ENCODE data around the gene LFNG.

LFNG gene

DNA sequence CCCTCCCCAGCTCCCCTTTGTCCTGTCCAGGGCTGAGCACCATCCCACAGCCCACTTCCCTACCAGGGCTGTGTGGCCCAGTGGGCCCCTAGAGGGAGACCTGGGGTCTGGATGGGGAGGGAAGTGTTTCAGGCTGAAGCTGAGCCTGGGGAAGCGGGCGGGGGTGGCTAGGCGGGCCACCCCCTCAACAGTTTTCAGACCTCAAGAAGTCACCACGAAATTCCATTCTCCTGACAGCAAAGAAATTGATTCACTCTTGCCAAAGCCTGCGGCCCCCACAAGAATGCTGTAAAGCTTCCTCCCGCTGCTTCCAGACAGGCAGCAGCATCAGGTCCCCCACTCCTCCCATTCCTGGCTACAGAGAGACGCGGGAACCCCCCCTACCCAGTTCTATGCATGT lies 2.5 kb upstream of the LFNG start:
- no peak for DNase-seq (ENCODE audit: low spot score)

DNA sequence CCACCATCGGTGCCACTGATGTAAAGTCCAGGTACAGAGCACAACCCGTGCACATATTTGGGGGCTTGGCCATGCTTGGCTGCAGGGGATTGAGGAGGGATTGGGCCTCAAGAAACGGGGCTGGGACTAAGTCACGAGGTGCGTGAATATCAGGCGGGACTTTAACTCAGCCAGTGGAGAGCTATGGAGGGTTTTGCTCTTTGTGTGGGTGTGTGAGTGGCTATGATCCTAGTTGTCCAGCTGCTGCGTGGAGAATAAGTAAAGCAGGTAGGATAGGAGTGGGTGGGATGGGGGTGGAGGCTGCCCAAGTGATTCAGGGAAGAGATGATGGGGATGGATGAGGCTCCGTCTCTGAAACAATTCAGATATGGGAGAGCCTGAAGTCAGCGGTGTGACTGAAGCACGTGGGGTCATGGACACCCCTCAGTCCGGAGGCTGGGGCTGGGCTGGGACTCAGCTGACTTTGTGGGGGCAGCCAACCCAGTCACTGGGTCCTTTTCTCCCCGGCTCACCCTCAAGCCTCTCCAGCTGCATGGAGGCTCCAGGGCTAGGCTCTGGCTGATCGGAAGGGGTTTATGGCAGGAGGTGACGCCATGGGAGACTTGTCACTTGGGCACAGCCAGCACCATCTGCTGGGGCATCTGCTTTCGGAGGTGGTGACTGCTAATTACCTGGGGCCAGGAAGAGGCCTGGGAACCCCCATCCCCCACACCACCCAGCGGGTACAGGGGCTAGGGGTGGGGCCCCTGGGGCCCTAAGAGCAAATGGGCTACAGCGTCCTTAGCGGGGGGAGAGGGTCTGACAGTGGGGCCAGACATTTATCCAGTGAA lies 1.7 kb upstream of the LFNG start:
- no peak for DNase-seq (ENCODE audit: low spot score)

DNA sequence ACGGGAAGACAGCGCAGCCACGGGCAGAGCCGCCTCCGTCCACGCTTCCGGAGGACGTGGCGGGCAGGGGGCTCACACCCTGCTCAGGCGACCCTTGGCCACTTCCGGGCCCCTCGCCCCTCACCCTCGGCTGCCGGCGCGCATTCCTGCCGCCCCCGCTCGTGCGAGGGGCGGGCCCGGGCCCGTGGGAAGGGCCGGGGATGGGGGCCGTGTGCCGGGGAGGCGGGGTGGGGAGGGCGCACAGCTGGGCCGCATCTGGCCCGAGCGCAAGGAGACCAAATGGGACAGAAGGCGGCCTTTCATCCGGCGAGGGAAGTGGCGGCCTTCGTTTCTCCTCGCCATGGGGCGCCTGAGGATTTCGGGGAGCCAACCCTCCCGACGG lies 846 bp upstream of the LFNG start:
- no peak for DNase-seq (ENCODE audit: low spot score)

DNA sequence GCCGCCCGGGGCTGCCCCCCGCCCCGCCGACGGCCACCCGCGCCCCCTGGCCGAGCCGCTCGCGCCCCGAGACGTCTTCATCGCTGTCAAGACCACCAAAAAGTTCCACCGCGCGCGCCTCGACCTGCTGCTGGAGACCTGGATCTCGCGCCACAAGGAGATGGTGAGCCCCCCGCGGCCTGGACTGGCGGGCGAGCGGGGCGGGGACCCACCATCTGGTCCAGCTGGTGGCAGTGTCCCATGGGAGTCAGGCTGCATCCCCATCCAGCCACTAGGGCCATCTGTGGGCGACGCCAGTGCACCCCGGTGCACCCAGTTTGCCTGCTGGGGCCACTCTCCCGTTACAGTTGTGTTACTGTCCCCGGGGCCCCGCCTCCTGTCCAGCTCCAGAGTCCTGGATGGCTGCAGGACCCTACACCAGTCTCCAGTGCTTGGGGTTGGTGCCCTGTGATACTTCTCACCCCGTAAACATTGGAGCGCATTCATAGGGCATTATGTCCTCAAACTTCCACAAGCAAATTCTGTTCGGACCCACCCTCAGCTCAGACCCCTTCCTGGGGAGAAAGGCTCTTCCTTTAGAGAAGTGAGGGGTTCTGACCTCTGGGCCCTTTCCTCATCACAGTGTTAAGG lies 672 bp downstream of the LFNG start:
- DNase-seq (ENCODE audit: low spot score): no peak

DNA sequence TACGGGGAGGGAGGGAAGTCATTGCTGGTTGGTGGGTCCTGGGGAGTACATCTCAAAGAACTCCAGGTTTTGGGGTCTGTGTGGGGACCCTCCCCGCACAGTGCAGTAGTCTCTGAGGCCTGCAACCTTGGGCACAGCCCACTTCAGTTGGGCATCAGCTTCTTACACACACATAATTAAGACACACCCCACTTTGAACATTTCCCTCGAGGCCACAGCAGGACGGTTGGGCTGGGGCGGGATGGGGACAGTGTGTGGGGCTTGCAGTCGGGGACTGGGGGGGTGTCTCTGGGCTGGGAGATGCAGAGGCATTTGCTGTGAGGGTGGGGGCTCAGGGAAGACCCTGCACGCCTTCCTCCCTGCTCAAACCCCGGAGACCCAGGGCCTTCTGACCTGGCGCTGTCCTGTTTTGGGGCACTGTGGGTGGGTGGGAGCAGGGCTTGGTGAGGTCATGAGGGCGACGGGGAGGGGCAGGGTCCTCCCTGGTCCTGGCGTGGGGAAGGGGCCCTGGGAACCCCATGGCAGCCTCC lies 1.3 kb downstream of the LFNG start:
- no peak for DNase-seq (ENCODE audit: low spot score)

DNA sequence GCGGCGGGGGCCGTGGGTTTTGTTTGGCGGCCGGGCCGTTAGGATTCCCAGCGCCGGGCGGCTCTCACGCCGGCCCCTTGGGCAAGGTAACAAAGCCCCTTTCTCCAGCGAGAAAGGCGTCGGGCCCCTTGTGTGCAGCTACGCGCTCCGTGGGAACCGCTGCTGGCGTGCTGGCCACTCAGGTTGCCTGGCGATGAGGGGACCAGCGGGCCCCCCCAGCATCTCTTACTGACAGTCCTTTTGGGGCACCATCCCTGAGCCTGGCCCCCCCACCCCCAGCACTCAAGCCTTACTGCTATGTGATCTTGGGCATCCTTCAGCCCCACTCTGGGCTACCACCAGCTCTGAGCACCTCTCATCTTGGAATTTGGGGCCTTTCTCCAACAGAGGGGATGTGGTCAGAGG lies 1.8 kb downstream of the LFNG start:
- no peak for DNase-seq (ENCODE audit: low spot score)

DNA sequence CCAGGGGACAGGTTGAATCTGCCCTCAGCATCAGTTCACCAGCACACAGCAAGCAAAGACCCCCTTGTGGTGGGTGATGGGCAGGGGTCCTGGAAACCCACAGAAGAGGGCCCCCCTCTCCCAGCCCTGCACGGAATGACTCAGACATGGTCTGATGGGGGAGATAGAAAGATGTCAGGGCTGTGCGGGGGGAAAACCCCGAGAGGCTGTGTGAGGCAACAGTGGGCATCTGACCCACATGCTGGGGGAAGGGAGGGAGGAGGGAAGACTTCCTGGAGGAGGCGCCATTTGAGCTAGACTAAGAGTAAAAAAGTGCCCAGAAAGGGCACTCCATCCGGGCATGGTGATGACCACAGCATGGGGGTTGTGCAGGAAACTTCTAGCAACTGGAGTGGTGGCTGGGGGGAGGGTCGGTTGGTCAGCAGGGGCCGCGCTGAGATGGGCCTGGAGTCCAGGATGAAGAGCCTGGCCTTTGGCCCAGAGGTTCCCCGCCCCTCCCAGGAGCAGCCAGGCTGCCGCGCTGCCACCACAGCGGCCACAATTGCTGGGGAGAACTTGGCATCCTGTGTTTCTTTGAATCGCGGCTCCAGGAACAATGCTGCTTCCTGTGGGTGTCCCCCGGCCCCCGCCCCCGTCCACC lies 2.5 kb downstream of the LFNG start:
- no peak for DNase-seq (ENCODE audit: low spot score)

DNA sequence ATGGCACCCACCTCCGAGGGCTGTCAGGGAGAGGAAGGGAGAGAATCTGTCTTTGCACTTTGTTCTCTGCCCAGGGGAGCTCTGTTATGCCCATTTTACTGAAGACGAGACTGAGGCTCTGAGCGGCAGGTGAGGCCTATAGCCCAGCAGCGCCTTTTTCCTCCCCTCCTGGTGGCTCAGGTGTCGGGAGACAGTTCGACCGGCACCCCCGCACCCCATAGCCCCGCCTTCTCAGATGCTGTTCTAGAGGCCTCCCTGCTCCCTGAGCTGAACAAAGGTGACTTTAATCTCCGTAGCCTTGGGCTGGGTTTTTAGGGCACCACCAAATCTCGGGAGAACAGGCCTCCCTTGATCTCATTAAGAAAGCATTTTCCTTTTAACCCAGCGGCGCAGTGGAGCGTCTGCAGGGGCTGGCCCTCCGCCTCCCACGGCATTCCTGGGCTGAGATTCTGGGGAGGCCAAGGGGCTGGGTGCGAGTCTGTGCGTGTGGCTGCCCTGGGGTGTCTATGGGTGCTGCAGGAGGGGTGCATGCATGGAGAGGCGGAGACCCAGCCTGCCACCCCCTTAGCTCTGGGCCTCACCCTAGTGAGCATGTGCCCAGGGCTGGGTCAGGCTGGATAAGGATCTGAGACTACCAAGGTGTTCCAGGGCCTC lies 3.3 kb downstream of the LFNG start:
- no peak for DNase-seq (ENCODE audit: low spot score)

DNA sequence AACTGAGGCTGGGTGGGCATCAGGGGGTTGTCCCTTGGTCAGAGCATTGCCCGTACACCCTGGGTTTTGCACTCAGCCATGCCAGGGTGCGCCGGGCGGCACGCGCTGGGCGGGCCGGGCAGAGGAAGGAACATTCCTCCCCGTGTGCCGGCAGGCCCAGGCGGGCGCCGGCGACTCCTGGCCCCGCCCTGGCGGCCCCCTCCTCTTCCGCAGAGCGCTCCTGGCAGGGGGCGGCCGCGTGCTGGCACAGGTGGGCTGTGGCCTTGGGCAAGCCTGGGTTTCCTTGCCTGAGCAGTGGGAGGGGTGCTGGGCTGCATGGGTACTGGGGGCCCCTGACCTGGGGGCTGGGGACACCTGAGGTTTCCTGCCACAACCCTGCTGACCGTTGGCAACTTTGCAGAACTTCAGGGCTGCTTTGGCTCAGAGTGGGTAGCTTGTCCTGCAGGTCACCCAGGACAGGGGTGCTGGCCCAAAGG lies 3.9 kb downstream of the LFNG start:
- DNase-seq (ENCODE audit: low spot score): no peak

DNA sequence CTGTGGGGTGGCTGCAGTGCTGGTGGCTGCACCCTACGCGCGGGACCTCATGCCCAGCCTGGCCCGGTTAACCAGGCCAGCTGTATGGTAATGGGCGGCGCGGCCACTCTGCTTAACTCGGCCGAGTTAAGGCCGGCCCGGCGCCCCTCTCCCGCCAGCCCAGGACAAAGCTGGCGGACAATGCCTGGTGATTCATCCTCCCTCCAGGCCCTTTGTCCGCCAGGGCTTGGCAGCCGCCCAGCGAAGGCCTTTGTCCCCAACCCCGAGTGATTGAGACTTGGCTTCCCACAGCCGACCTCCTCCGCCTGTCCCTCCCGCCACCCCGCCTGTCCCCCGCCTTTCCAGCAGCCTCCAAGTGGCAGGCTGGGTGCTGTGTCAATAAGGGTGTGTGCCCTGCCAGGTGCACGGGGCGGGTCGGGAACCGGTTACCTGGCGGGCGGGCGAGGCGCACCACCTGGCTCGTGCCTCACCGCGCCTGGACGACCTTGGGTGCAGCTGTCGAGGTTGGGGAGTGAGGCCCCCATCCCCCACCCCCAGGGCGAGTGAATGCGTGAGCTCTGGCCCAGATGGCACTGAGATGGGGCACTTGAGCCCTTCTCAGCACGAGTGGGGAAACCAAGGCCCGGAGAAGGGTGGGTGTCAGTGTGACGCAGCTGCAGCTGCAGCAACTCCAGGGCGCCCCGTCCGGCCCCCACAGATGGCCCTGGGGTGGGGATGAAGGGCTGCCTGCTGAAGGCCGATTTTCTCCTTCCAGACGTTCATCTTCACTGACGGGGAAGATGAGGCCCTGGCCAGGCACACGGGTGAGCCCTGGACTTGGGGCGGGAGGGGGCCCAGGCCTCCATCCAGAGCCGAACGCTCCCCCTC lies 4.6 kb downstream of the LFNG start:
- DNase-seq (ENCODE audit: low spot score): peak; percentile 96

DNA sequence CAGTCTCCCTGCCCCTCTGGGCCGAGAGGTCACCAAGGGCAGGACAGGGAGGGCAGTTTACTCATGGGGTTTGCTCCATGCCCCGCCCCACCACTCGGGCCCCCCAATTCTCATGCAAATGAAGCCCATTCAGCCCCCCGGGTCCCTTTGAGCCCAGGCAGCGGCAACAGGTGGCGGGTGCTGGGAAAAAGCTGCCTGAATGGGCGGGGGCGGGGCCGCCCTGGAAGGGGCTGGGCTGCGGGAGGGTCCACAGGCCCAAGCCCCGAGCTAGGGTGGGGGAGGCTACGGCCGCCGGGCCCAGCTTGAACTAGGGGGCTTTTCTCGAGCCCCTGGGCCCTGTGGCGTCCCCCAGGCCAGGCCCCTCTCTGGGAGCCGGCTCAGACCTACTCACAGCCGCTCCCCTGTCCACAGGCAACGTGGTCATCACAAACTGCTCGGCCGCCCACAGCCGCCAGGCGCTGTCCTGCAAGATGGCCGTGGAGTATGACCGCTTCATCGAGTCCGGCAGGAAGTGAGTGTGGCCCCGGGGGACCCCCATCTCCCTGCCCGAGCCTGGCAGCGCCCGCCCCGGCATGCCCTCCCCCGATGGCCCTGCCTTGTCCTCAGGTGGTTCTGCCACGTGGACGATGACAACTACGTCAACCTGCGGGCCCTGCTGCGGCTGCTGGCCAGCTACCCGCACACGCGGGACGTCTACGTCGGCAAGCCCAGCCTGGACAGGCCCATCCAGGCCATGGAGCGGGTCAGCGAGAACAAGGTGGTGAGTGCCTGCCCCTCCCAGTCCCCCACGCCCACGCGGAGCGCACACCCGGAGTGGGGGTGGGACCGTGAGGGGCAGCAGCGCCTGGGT lies 5.5 kb downstream of the LFNG start:
- DNase-seq (ENCODE audit: low spot score): no peak

DNA sequence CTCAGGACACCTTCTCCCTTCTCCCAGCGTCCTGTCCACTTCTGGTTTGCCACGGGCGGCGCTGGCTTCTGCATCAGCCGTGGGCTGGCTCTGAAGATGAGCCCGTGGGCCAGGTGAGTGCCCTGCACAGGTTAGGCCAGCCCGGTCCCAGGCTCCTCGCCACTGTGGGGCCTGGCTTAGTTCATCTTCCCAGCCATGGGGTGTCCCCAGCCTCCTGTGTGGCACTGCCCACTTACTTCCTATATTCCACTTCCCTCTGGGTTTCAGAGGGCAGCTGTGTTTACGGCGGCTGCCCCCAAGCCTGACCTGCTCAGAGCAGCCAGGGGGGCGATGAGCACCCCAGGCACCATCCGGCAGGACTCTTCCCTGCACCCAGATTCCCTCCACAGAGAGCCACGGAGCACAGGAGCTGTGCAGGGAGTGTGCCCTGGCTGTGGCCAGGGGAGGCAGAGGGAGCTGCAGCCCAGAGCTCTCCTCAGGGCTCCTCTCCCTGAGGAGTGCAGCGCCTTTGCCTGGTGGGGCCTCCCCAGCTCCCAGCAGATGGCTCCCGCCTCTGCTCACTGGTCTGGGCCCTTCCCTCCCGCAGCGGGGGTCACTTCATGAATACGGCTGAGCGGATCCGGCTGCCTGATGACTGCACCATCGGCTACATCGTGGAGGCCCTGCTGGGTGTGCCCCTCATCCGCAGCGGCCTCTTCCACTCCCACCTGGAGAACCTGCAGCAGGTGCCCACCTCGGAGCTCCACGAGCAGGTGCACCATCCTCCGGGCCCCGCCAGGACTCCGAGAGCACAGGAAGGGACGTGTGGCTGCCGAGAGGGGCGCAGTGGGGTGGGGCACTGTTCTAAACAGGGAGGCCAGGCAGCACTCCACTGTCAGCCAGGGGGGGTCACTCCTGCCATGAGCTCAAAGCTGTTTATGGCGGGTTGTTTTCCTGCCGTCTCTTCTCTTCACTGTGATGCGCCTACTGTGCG lies 6.4 kb downstream of the LFNG start:
- DNase-seq (ENCODE audit: low spot score): no peak

DNA sequence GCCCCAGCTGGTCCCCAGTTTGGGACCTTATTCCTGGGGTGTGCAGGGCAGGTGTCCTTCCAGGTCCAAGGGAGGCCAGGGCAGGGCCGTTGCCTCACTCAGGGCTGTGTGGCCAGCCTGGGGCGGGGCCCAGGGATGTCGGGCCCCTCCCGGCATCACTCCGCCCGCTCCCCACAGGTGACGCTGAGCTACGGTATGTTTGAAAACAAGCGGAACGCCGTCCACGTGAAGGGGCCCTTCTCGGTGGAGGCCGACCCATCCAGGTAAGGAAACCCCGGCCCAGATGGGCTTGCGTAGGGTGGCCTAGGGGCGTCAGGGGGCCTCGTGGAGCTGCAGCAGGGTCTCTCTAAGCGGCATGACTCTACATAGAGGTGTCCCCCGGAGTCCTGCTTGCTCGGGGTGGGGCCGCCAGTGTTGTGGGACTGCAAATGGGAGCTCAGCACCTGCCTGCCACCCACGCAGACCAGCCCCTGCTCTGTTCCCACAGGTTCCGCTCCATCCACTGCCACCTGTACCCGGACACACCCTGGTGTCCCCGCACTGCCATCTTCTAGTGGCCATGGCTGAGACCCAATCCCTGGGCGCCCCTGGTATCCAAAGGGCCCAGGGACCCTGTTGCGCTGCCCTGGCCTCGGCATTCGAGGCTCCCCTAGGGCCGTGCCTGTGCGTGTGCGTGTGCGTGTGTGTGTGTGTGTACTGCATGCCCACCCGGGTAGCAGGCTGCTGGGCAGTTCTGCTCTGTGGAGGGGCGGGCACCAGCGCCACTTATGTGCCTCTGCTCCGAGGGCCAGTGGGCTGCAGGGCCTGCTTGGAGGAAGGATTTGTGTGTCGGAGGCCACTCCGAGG lies 7.3 kb downstream of the LFNG start:
- DNase-seq (ENCODE audit: low spot score): no peak

DNA sequence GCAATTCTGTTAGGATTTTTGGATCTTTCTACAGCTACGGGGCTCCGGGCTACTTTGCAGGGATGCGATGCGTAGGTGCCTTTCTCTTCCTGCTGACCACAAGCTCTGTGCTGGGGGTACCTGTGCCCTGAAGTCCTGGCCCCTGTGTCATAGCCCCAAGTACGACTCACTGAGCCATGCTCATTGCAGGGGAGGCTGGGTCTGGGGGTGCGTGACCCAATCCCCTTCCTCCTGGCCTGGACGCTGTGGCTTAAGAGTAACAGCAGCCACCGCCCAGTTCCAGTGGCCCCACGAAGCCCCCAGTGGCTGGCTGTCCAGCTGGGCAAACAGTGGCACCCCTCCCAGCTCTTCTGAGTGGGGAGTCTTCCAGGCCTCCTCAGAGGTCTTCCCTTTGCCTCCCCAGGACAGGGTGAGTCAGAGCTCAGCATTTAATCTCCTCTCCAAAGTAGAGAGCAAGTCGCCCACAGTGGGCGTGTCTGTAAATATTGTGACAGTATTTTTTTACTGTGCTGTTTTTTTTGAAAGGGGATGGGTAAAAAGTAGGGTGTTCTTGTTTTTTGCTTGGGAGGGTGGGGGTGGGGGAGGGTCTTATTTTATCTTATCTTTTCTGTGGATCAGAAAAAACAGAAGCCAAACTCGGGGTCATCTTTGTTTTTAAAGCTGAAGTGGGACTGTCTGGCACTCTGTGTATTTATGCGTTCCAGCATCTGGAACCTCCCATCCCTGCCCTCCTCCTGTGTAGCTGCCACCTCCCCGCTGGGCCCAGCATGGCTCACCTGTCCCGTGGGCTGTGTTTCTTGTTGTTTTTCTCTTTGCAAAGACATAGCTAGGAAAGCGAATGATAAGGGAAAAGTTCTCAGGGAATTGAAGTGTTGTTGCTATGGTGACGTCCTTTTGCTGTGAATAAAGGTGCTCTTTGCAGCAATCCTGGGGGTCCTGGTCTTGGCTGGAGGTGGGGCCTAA lies 8.2 kb downstream of the LFNG start:
- no peak for DNase-seq (ENCODE audit: low spot score)

DNA sequence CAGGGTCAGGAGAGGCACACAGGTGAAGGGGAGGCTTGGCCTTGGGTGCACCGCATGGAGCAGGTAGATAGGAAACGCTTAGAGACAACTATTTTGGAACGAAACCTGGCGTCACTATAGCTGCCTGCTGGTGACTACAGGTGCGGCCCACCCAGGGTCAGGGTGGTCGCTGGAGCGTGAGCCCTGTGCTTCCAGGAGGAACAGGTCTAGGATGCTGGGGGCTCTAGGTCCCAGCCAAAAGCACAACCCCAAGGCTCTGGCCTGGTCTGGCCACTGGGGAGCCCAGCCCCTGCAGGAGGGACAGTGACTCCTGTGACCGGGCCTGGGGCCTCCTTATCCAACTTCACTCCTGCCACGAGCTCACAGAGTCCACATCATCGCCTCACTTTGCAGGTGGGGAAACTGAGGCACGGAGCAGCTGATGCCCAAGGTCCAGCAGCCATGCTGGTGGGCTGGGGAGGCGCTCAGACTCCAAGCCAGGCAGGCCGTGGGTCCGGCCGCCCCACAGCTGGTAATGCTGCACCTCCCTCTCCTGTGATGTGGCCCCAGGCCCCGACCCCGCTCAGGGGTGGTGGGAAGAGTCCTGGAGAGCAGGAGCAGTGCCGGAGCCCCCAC lies 9.0 kb downstream of the LFNG start:
- DNase-seq (ENCODE audit: low spot score): no peak

DNA sequence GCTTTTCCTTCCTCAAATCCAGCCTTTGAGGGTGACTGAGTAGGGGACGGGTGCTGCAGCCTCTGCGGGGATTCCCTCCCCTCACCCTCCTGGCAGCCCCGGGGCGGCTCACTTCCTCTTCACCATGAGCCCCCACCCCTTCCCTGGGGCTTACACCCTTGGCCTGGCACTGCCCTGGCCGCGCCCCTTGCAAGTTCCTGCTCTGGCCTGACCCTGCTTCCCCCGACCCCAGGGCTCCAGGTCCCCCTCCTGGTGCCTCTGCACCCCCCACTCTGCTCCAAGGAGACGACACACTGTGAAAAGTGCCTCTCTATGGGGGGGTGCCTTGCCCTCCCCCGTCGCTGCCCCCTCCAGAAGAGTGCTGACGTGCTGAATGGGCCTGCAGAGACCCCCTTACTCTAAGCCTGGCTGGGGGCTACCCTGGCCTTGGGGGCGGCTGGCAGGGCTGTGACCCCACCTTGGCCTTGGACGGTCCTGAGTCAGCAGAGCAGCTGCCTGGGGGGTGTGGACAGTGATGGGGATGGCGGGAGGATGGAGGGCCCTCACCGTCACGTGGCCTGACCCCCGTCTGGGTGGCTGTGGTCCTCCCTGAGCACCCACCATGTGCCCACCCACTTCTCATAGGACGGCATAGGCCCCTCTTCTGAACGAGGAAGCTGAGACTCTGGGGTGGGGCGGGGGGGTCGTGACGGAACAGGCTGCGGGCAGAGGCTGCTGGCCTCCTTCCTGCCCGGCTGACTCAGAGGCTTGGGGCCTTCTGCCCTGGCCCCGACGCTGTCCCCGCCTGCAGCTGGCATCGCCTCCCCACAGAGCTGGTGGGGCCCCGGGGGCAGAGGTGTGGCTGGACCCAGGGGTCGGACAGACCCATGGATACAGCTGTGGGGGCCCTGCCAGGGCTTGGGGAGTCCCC lies 9.8 kb downstream of the LFNG start:
- DNase-seq (ENCODE audit: low spot score): peak; percentile 74
